Natural killer cell (primary cell): Measurements from ENCODE around the gene ACTR5. TPM values are rescaled to one million over a fixed set of nuclear protein-coding genes. Genes with fewer than 3 reads are reported as not detected.
A peak's percentile ranks its signal among the peaks of the same experiment; 100 is the strongest.

ENCODE experiments used
- ATAC-seq, 3 donors: fragments of 150-1000 bp in 2 of 3; fragments of 200-7000 bp in 1 of 3; cut with Tn5 transposase; 1 replicate in 1 of 3; 2 replicates in 2 of 3; pipeline ENCODE4 v1.10.0; 2021; ENCODE audit warnings: mild to moderate bottlenecking in 2 of 3, moderate library complexity in 2 of 3
- DNase-seq, 2 donors: peaks; one replicate each; pipeline versions ENCODE4 v3.0.0 to v3.0.0-alpha.2; 2013 to 2021; ENCODE audit warnings: mixed read lengths in 1 of 2
- H3K27ac ChIP-seq: one replicate; pipeline ENCODE4 v1.5.1; 2013; ENCODE audit warnings: mild to moderate bottlenecking, low read length
- H3K27me3 ChIP-seq: one replicate; pipeline ENCODE4 v1.6.1; 2013; ENCODE audit warnings: low read length; ENCODE audit not compliant: control insufficient read depth, insufficient read depth
- H3K36me3 ChIP-seq: one replicate; pipeline ENCODE4 v1.6.1; 2013; ENCODE audit warnings: low read length; ENCODE audit not compliant: control insufficient read depth, insufficient read depth
- H3K4me1 ChIP-seq: one replicate; pipeline ENCODE4 v1.6.1; 2013; ENCODE audit warnings: low read length; ENCODE audit not compliant: control insufficient read depth, insufficient read depth
- H3K4me3 ChIP-seq: one replicate; pipeline ENCODE4 v1.5.1; 2013; ENCODE audit warnings: low read length
- H3K9me3 ChIP-seq: one replicate; pipeline ENCODE4 v1.6.1; 2013; ENCODE audit warnings: low read length; ENCODE audit not compliant: control insufficient read depth, insufficient read depth
- H3K27ac Mint-ChIP-seq, 2 donors: one replicate each; pipeline ENCODE4 v1.8.0; 2022; ENCODE audit warnings: mild to moderate bottlenecking in 2 of 2, mixed read lengths in 2 of 2, moderate library complexity in 1 of 2
- H3K27me3 Mint-ChIP-seq, 2 donors: one replicate each; pipeline ENCODE4 v1.8.0; 2022; ENCODE audit warnings: low read depth in 2 of 2, mixed read lengths in 2 of 2
- H3K36me3 Mint-ChIP-seq: one replicate; pipeline ENCODE4 v1.8.0; 2022; ENCODE audit warnings: mixed read lengths
- H3K4me1 Mint-ChIP-seq, 2 donors: one replicate each; pipeline ENCODE4 v1.8.0; 2022; ENCODE audit warnings: mixed read lengths in 2 of 2
- H3K4me3 Mint-ChIP-seq: one replicate; pipeline ENCODE4 v1.8.0; 2022; ENCODE audit warnings: mild to moderate bottlenecking, moderate library complexity, mixed read lengths
- H3K9me3 Mint-ChIP-seq, 2 donors: one replicate each; pipeline ENCODE4 v1.8.0; 2022; ENCODE audit warnings: mixed read lengths in 2 of 2
- CTCF ChIP-seq: fragments of 200-600 bp; IDR thresholded peaks from one replicate; pipeline ENCODE4 v1.8.0; 2022; ENCODE audit warnings: antibody characterized with exemption
- WGBS: methylation state at CpG from one replicate; pipeline ENCODE4 v1.1.7; 2013; ENCODE audit warnings: missing lambda C conversion rate; ENCODE audit not compliant: insufficient coverage; 5-methylcytosine and 5-hydroxymethylcytosine counted together
- intact Hi-C: fragments of 100-400 bp; cut with micrococcal nuclease; formaldehyde crosslinking; loops from one replicate; pipeline ENCODE4 v1.14.2; 2022
- total RNA-seq, 4 donors: library from RNA; stranded (reverse); fragments of 120-200 nt in 1 of 4; gene quantifications; one replicate each; pipeline versions ENCODE4 v1.2.3 to v1.2.4, GENCODE V29; 2013 to 2022

Gene ACTR5
- total RNA-seq, 3 donors from 2014 or later (not counting 1 experiment from before 2014, with no cell fraction given) = 14.4 to 17.7 (median 17.6) TPM

- Mint-ChIP-seq H3K27me3 (no peaks in the 10 kb centered on the region), H3K4me3 (no peak overlapping the region), H3K36me3 (peaks cover 22% of the 10 kb centered on the region), H3K27ac (peak overlapping the region in 1 of 2 donors; percentile 7), H3K9me3 (peaks cover 0 to 7% of the 10 kb centered on the region in 2 donors), H3K4me1 (peaks cover 10 to 26% of the 10 kb centered on the region in 2 donors)
- Histone ChIP-seq H3K4me1 (peaks cover 10% of the 10 kb centered on the region), H3K27ac (no peak overlapping the region), H3K4me3 (no peak overlapping the region), H3K36me3 (peaks cover 49% of the 10 kb centered on the region), H3K27me3 (no peaks in the 10 kb centered on the region), H3K9me3 (no peaks in the 10 kb centered on the region)
- DNase-seq (no peak), ATAC-seq (no peak)
- 85% methylated on average over 7 of the region's 7 CpGs for WGBS
- TF ChIP-seq CTCF = no peak
- intact Hi-C loops = no loop called here
These were observed 23.4 kb downstream of the ACTR5 start for GRCh38 chr20:38771621-38772020.

- TF ChIP-seq CTCF = no peak
- no peaks in the 10 kb centered on the region for H3K9me3 ChIP-seq
- WGBS = 94% methylated on average over 2 of the region's 2 CpGs
- DNase-seq = no peak
- H3K4me3 Mint-ChIP-seq = no peak overlapping the region
- intact Hi-C loops = no loop called here
- H3K27me3 Mint-ChIP-seq = no peaks in the 10 kb centered on the region
- no peak overlapping the region for H3K27ac ChIP-seq
- H3K27ac Mint-ChIP-seq = peak overlapping the region; percentile 86 to 90
- peaks cover 14% of the 10 kb centered on the region for H3K4me1 ChIP-seq
- peaks cover 15 to 21% of the 10 kb centered on the region in 2 donors for H3K4me1 Mint-ChIP-seq
- peaks cover 28% of the 10 kb centered on the region for H3K36me3 ChIP-seq
- no peaks in the 10 kb centered on the region for H3K27me3 ChIP-seq
- H3K36me3 Mint-ChIP-seq = peaks cover 12% of the 10 kb centered on the region
- no peak for ATAC-seq
- no peak overlapping the region for H3K4me3 ChIP-seq
- peaks cover 0 to 7% of the 10 kb centered on the region in 2 donors for H3K9me3 Mint-ChIP-seq
These were observed 25.9 kb downstream of the ACTR5 start for GRCh38 chr20:38774167-38774566.

GRCh38 chr20:38776363-38776762, 28.1 kb downstream of the ACTR5 start:
- peak overlapping the region; percentile 2 for H3K4me3 ChIP-seq
- Mint-ChIP-seq H3K9me3 (peaks cover 0 to 7% of the 10 kb centered on the region in 2 donors), H3K36me3 (peaks cover 12% of the 10 kb centered on the region), H3K4me1 (peaks cover 16 to 23% of the 10 kb centered on the region in 2 donors), H3K4me3 (peak overlapping the region; percentile 79), H3K27me3 (no peaks in the 10 kb centered on the region), H3K27ac (peak overlapping the region; percentile 86 to 90)
- no peak for TF ChIP-seq CTCF
- ATAC-seq (peak; percentile 71 to 91 (median 83)), DNase-seq (peak; percentile 21 to 54)
- peaks cover 16% of the 10 kb centered on the region for H3K36me3 ChIP-seq
- H3K27me3 ChIP-seq = no peaks in the 10 kb centered on the region
- no peaks in the 10 kb centered on the region for H3K9me3 ChIP-seq
- WGBS = 56% methylated on average over 11 of the region's 11 CpGs
- H3K4me1 ChIP-seq = peaks cover 14% of the 10 kb centered on the region
- intact Hi-C loops = loop anchor here (1.0 to 2.0 kb wide), 2 partner anchors 28 to 99 kb away; partner anchors contain the start of gene PPP1R16B
- peak overlapping the region; percentile 64 for H3K27ac ChIP-seq
